Jurkat, Clone E6-1 (cell line): ENCODE results near the gene ATP6V0C.
"Not testable (repeated sequence)": the region's sequence is repeated elsewhere in the genome, so short reads cannot be mapped to it uniquely, and the experiment has no call there.

Source experiments
- DNase-seq: peaks from one replicate; pipeline ENCODE4 v3.0.0-alpha.2; 2011; ENCODE audit warnings: low read depth, low spot score
- H3K4me3 ChIP-seq: 2 replicates; pipeline ENCODE4 v1.5.1; 2011; ENCODE audit warnings: mild to moderate bottlenecking, low read length, control low read depth, moderate library complexity

The ATP6V0C gene

GRCh38 chr16:2473999-2474876, 39.5 kb upstream of the ATP6V0C start:
- H3K4me3 ChIP-seq, result peak overlapping the region; percentile 71
- DNase-seq, result no peak

GRCh38 chr16:2474877-2475412, 38.8 kb upstream of the ATP6V0C start, which contains the start of gene TBC1D24:
TBC1D24 (plus strand) TSS chr16:2475127; CDS start chr16:2496149, 21,022 bp downstream.
- peak within 1 kb of the TSS; percentile 71 for H3K4me3 ChIP-seq
- peak; percentile 51 for DNase-seq

- DNase-seq, result no peak
Measured at GRCh38 chr16:2475413-2476344, 38.1 kb upstream of the ATP6V0C start.

GRCh38 chr16:2476345-2476720, 37.4 kb upstream of the ATP6V0C start:
- no peak for DNase-seq
- no peak overlapping the region for H3K4me3 ChIP-seq

More at GRCh38 chr16:2475413-2476344, 38.1 kb upstream of the ATP6V0C start:
- H3K4me3 ChIP-seq, result peak overlapping the region; percentile 56

- no peak for DNase-seq
- no peak overlapping the region for H3K4me3 ChIP-seq
Measured at GRCh38 chr16:2476741-2477140, 37.0 kb upstream of the ATP6V0C start.

GRCh38 chr16:2477327-2477726, 36.4 kb upstream of the ATP6V0C start:
- DNase-seq, result no peak
- H3K4me3 ChIP-seq, result no peak overlapping the region

GRCh38 chr16:2478279-2478678, 35.5 kb upstream of the ATP6V0C start:
- no peak for DNase-seq
- no peak overlapping the region for H3K4me3 ChIP-seq

GRCh38 chr16:2479996-2480395, 33.8 kb upstream of the ATP6V0C start:
- H3K4me3 ChIP-seq, DNase-seq: not testable (repeated sequence)

GRCh38 chr16:2480948-2481347, 32.8 kb upstream of the ATP6V0C start:
- no peak for DNase-seq
- H3K4me3 ChIP-seq, result no peak overlapping the region

- DNase-seq, result no peak
- H3K4me3 ChIP-seq, result no peak overlapping the region
Measured at GRCh38 chr16:2481676-2482075, 32.1 kb upstream of the ATP6V0C start.

- DNase-seq, result no peak
- no peak overlapping the region for H3K4me3 ChIP-seq
Measured at GRCh38 chr16:2482249-2482648, 31.5 kb upstream of the ATP6V0C start.

GRCh38 chr16:2482708-2483534, 30.8 kb upstream of the ATP6V0C start:
- no peak for DNase-seq

GRCh38 chr16:2483939-2484897, 29.5 kb upstream of the ATP6V0C start:
- H3K4me3 ChIP-seq, result no peak overlapping the region
- DNase-seq, result no peak

More at GRCh38 chr16:2482708-2483534, 30.8 kb upstream of the ATP6V0C start:
- no peak overlapping the region for H3K4me3 ChIP-seq

- DNase-seq, result no peak
- no peak overlapping the region for H3K4me3 ChIP-seq
Measured at GRCh38 chr16:2484898-2485508, 28.7 kb upstream of the ATP6V0C start.

- DNase-seq, result no peak
- H3K4me3 ChIP-seq, result no peak overlapping the region
Measured at GRCh38 chr16:2485811-2486507, 27.8 kb upstream of the ATP6V0C start.

GRCh38 chr16:2486645-2487516, 26.9 kb upstream of the ATP6V0C start:
- DNase-seq, result no peak
- no peak overlapping the region for H3K4me3 ChIP-seq
